Neutrophil (primary cell): ENCODE results near the gene PDLIM1.

Experiments used
- H3K27ac ChIP-seq: fragments of 200-600 bp; sonication (generic); 2 replicates; pipeline ENCODE4 v1.5.1; 2016; ENCODE audit warnings: mild to moderate bottlenecking, moderate library complexity
- H3K27me3 ChIP-seq: fragments of 200-600 bp; sonication (generic); 2 replicates; pipeline ENCODE4 v1.6.0; 2016; ENCODE audit warnings: mild to moderate bottlenecking
- H3K36me3 ChIP-seq: fragments of 200-600 bp; sonication (generic); 2 replicates; pipeline ENCODE4 v1.5.1; 2017
- H3K4me1 ChIP-seq, 2 experiments: fragments of 200-600 bp in 1 of 2; sonication (generic) in 1 of 2; 1 replicate in 1 of 2; 2 replicates in 1 of 2; pipeline versions ENCODE4 v1.5.1 to v1.6.1; 2013 to 2016; ENCODE audit warnings: low read depth in 1 of 2, low read length in 1 of 2, mild to moderate bottlenecking in 1 of 2, moderate library complexity in 1 of 2; ENCODE audit not compliant: control insufficient read depth in 1 of 2, insufficient read depth in 1 of 2
- H3K4me3 ChIP-seq, 2 experiments: fragments of 200-600 bp in 1 of 2; sonication (generic) in 1 of 2; 1 replicate in 1 of 2; 2 replicates in 1 of 2; pipeline ENCODE4 v1.5.1; 2013 to 2016; ENCODE audit warnings: low read depth in 1 of 2, low read length in 1 of 2, mild to moderate bottlenecking in 1 of 2, moderate library complexity in 1 of 2
- H3K9me3 ChIP-seq: fragments of 200-600 bp; sonication (generic); 2 replicates; pipeline ENCODE4 v1.5.1; 2016
- CTCF ChIP-seq: fragments of 200-600 bp; sonication (generic); IDR thresholded peaks from 2 replicates; pipeline ENCODE4 v1.5.1; 2016; ENCODE audit warnings: antibody characterized with exemption

Gene PDLIM1

DNA sequence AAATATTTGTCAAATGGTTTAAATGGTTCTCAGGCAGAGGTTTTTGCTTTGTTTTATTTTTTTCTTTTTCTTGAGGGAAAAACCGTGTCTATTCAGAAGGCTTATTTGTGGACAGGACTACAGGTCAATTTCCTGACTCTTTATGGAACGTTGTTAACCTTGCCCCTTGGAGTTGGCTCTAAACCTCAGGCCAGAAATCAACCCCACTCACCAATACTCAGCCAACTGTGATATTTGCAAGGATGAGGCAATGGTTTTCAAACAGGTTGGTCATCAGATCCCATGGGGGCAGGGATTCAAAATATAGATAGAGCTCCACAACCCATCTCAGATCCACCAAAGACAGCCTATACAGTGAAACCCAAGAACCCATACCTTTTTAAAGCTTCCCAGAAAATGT lies 10.2 kb downstream of the PDLIM1 start:
- Histone ChIP-seq H3K27ac (no peak overlapping the region), H3K36me3 (no peaks in the 10 kb centered on the region), H3K4me3 (no peak overlapping the region), H3K4me1 (no peaks in the 10 kb centered on the region), H3K9me3 (no peaks in the 10 kb centered on the region), H3K27me3 (no peaks in the 10 kb centered on the region)
- no peak for TF ChIP-seq CTCF

GRCh38 chr10:95279042-95279820 lies 11.6 kb downstream of the PDLIM1 start:
- Histone ChIP-seq H3K27ac (no peak overlapping the region), H3K36me3 (no peaks in the 10 kb centered on the region), H3K9me3 (no peaks in the 10 kb centered on the region), H3K4me1 (no peaks in the 10 kb centered on the region), H3K4me3 (no peak overlapping the region), H3K27me3 (no peaks in the 10 kb centered on the region)
- TF ChIP-seq CTCF: no peak

DNA sequence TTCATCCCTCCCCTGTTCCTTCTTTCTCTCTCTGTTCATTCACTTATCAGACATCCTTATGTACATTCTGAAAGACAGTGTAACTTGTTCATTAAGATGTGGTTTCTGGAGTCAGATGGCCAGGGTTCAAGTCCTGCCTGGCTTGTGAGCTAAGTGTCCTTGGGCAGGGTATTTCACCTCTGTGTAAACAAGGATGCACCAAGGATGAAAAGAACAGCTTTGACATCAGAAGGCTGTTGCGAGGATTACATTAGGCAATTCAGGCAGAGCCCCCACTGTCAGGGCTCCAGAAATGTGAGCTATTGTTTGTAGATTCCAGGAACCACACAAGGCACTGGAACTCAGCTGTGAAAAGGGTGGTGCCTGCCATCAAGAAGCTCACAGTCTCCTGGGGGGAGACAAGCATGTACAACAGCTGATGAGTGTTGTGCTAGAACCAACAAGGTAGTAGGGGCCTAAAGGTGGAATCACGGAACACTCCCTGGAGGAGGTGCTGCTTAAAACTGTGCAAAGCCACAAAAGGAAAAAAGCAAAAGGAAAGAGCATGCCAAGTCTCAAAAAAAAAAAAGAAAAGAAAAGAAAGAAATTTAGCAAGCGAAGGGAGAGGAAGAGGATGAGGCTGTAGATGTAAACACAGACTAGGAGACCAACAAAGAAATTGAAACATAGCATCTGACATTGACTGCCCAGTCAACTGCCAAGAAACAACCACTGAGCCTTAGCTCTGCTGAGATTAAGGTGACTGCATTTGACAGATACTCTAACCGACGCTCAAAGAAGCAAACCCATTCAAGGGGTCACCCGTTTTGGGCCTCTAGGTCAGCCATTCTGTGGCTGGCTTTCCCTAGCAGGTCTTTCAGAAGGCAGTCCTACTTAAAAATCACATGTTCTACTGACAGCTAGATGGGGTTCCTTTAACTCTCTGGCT lies 12.5 kb downstream of the PDLIM1 start:
- no peaks in the 10 kb centered on the region for H3K27me3 ChIP-seq
- H3K4me3 ChIP-seq: no peak overlapping the region
- no peaks in the 10 kb centered on the region for H3K9me3 ChIP-seq
- no peaks in the 10 kb centered on the region for H3K36me3 ChIP-seq
- H3K27ac ChIP-seq: no peak overlapping the region
- H3K4me1 ChIP-seq: no peaks in the 10 kb centered on the region
- TF ChIP-seq CTCF: no peak

- no peak overlapping the region for H3K4me3 ChIP-seq
- no peaks in the 10 kb centered on the region for H3K4me1 ChIP-seq
- H3K36me3 ChIP-seq: no peaks in the 10 kb centered on the region
- TF ChIP-seq CTCF: no peak
- H3K27ac ChIP-seq: no peak overlapping the region
- no peaks in the 10 kb centered on the region for H3K27me3 ChIP-seq
- no peaks in the 10 kb centered on the region for H3K9me3 ChIP-seq
Measured at GRCh38 chr10:95277614-95278013, 13.2 kb downstream of the PDLIM1 start.

DNA sequence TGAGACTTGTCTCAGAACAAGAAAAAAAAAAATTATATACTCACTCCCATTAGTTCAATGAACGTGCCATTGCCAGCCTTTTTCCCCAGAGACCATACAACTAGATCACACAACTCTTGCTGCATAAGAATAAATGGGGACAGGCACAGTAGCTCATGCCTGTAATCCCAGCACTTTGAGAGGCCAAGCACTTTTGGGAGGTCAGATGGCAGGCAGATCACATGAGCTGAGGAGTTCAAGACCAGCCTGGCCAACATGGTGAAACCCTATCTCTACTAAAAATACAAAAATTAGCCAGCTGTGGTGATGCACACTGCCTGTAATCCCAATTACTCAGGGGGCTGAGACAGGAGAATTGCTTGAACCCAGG lies 13.6 kb downstream of the PDLIM1 start:
- H3K4me1 ChIP-seq: no peaks in the 10 kb centered on the region
- H3K27me3 ChIP-seq: no peaks in the 10 kb centered on the region
- H3K4me3 ChIP-seq: no peak overlapping the region
- no peak overlapping the region for H3K27ac ChIP-seq
- TF ChIP-seq CTCF: no peak
- H3K9me3 ChIP-seq: no peaks in the 10 kb centered on the region
- no peaks in the 10 kb centered on the region for H3K36me3 ChIP-seq
